Erythroblast (primary cell): ENCODE results near the gene SPHKAP.

Experiments
- GATA1 ChIP-seq: IDR thresholded peaks from 2 replicates; pipeline ENCODE4 v1.6.1; 2011; ENCODE audit warnings: low read depth, mild to moderate bottlenecking, control low read depth, low read length, moderate library complexity
- POLR2A ChIP-seq: IDR thresholded peaks from 2 replicates; pipeline ENCODE4 v1.6.1; 2011; ENCODE audit warnings: mild to moderate bottlenecking, low read length

DNA sequence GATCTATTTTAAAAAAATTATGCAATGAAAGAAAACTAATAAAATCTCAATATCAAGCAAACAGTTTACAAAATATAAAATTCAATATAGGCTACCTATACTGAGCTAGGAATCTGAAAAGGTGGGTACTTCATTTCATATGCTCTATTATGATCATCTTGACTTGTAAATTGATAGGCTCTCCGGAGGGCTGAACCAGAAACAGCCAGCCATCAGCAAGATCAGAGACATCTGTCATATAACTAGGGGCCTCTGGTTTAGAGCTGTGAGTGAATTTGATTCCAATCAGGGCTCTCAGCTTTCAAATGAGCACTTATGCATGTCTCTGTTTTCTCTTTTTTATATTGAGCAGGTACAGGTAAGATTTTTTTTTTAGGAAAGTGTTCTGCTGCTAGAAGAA lies 114.2 kb downstream of the SPHKAP start:
- no peak for TF ChIP-seq POLR2A
- no peak for TF ChIP-seq GATA1
